DMS79 treated with DMSO at 0.1 percent for 48 hours (cell line): Measurements from ENCODE around the gene C1QTNF5.
"Not testable (repeated sequence)": the region's sequence is repeated elsewhere in the genome, so short reads cannot be mapped to it uniquely, and the experiment has no call there.

ENCODE experiments used
- DNase-seq: peaks from one replicate; lab custom pipeline; 2025; lab: John Stamatoyannopoulos, UW

The C1QTNF5 gene, protein sequence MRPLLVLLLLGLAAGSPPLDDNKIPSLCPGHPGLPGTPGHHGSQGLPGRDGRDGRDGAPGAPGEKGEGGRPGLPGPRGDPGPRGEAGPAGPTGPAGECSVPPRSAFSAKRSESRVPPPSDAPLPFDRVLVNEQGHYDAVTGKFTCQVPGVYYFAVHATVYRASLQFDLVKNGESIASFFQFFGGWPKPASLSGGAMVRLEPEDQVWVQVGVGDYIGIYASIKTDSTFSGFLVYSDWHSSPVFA

DNA sequence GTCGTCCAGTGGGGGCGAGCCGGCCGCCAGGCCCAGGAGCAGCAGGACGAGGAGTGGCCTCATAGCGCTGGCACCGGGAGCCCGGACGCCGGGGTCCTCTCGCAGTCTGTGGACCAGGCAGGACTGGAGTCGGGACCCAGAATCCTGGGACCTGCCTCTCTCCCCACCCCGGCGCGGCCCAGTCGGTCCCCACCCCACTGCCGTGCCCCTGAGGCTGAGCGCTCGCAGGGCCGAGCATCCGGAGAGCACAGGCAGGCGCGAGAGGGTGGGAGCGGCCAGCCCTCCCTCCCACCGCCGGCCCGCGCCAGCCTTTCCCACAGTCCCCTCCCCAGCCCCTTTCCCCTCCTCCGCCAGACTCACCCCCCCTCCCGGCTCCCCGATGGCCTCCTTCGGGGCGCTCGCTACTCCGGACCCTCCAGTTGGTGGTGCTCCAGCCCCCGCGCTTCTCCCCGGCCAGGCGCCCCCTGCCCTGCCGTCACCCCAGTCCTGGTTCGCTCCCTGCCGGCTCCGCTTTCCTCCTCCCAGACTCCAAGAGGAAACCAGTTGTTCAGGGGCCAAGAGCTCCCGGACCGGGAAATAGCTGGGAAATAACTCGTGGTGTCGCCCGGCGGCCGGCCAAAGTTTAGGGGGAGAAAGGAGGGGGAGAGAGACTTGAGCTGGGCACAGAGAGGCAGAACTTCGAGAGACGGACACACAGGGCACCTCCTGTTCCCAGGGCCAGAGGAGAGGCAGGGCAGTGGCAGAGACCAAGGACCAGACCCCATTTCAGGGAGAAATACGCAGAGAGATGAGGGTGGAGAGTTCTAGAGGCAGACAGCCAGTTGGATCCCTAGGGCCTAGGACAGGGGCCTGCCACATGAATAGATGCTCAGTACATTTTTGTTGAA lies at the start of gene C1QTNF5:
C1QTNF5 (minus strand) TSS at position 549 of the 887 bp plus-strand sequence; CDS start at position 63, 486 bp downstream.
- DNase-seq, result no peak

DNA sequence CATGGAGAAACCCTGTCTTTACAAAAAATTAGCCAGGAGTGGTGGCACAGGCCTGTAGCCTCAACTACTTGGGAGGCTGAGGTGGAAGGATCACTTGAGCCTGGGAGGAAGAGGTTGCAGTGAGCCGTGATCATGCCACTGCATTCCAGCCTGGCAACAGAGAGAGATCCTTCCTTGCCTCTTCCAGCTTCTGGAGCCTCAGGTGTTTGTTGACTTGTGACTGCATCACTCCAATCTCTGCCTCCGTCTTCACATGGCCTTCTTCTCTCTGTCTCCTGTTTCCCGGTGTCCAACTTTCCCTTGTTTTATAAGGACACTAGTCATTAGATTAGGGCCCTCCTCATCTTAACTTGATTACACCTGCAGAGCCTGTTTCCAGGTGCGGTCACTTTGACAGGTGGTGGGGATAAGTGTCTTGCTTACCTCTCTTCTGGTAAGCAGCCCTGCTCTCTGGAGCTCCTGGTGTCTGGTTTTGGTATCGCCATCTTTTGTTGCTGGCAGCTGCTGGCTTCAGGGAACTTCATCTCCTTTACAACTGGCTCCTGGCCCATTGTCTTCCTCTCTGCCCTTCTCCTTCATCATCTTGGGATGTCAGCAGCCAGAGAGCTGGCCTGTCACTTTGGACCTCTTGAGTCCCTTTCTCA lies 49.0 kb upstream of the C1QTNF5 start:
- DNase-seq, result peak; percentile 34

DNA sequence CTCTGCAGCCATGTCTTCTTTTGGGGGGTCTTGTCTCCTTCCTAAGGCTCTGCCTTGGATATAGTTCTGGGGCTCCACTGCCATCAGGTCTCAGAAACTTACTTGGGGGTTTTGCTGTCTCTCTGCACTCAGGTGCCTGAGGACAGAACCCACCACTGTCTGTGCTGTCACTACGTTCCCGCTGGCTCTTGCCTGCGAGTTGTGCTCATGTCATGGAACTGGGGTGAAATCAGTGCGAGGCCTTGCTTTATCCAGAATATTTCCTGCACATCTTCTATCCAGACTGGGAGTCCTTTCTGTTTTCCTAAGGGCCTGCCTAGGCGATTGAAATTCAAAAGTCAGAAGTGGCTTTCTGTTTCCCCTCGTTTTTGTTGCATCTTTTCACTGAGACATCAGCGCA lies 47.4 kb upstream of the C1QTNF5 start:
- DNase-seq, result no peak

DNA sequence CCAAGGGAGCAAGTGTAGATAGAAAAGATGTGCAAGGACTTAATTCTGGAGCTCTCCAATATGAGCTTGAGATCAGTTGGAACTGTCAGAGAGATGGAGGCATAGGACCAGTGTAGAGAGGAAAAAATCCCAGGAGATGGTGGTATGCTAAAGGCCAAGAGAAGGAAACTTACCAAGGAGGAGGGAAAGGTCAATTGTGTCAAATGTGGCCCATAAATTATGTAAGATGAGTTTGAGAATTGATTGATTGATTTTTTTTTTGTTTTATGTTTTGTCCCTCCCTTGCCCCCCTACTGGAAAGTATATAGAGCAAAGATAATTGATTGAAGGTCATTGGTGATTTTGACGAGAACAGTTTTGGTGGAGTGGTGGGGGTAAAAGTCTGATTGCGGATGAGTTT lies 43.6 kb upstream of the C1QTNF5 start:
- no peak for DNase-seq

DNA sequence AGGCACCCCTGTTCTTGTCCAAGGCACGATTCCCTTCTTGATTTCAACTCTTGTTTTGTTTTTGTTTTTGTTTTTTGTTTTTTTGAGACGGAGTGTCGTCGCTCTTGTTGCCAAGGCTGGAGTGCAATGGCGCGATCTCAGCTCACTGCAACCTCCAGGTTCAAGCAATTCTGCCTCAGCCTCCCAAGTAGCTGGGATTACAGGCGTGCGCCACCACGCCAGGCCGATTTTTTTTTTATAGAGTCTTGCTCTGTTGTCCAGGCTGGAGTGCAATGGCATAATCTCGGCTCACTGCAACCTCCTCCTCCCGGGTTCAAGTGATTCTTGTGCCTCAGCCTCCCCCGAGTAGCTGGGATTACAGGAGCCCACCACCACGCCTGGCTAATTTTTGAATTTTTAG lies 41.8 kb upstream of the C1QTNF5 start:
- DNase-seq, result not testable (repeated sequence)

DNA sequence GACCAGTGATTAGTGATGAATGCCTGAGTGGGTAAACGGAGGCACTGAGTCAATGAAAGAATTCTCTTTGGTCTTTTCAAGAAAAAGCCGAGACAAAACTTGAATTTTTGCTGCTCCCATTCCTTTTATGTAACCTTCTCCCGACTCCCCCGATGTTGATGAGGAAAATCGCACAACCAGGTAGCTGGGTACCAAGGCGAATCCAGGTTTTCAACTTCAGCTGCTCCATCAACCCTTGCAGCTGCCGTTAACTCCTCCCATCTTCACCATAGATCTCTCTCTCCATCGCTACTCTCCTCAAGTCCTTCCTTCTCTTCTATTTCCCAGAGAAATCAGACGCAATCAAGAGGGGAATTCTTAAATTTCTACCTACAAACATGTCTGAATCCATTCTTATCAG lies 41.4 kb upstream of the C1QTNF5 start:
- DNase-seq, result no peak

DNA sequence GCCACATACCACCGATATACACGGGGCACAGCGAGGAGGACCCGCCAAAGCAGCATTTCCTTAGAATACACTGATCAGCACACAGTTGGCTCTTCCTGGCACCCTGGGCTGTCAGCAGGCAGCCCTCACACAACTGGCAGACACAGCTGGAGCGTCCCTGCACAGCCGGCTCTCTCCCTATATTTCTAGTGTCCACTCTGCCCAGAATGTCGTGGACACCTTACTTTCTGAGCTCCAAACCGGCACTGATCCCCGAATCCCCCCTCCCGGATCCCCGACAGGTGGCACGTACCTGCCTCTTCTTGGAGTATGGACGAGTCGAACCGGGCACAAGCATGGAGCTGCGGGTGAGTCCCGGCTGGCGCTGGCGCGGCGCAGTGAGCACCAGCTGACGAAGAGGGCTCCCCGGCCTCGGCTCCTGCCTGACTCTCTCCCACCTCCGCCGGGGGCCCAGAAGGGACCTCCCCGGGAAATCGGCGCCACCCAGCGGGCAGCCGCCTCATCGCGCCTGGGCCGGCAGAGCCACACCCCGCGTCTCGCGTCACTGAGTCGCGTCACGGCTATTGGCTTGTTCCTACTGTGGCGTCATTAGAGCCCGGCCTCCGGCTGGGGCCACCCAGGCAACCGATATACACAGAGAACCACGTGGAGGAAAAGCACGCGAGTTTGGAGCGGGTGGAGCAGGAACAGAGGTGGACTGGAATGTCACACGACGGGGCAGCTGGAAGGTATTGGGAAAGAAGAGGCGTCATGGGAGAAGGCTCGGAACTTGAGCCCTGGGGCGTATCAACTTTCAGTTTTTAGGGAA lies 40.7 kb upstream of the C1QTNF5 start, which contains the start of gene USP2:
USP2 (minus strand) TSS at position 510 of the 808 bp plus-strand sequence. CDS start 8,210 bp downstream, outside the sequence.
- DNase-seq, result peak; percentile 96

DNA sequence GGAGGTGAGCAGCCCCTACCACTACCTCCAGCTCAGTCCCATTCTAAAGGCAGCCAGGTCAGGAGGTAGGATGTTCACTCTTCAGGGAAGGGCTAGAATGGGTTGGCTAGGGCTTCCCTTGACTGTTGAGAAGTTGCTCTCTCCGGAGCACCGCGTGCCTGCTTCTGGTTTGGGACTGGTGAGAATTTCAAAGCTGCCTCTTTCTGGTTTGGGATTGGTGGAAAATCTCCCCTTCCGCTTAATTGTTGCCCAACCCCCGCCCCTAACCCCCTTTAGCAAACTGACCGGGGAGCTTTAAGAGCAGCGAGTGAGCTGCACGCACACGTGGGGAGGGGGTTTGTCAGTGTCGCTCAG lies 40.1 kb upstream of the C1QTNF5 start:
- DNase-seq, result peak; percentile 59

DNA sequence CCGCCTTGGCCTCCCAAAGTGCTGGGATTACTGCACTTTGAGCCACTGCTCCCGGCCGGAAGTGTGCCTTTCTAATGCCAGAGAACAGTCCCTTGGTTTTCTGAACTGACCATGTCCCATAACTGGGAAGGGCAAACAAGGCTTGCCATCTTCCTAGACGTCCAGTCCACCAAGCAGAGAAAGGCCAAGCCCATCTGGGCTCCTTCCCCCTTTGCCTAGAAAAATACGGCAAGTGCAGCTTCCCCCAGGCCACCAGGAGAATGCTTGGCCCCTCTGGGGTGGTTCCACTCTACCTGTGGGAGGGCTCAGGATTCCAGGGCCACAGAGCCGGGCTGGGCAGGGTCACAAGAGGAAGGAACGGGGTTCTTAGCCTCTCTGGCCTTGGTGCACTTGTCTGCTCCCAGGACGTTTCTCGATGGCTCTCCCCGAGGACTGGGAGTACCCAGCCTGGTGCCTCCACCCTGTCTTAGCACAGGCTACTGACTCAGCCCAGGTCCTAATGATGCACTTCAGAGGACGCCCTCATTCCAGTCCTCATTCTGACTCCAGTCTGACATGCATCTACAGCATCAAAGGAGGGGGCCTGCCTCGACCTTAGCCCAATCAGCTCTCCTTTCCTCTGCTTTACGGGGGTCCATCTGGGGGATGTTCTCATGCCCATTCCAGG lies 39.6 kb upstream of the C1QTNF5 start:
- no peak for DNase-seq

DNA sequence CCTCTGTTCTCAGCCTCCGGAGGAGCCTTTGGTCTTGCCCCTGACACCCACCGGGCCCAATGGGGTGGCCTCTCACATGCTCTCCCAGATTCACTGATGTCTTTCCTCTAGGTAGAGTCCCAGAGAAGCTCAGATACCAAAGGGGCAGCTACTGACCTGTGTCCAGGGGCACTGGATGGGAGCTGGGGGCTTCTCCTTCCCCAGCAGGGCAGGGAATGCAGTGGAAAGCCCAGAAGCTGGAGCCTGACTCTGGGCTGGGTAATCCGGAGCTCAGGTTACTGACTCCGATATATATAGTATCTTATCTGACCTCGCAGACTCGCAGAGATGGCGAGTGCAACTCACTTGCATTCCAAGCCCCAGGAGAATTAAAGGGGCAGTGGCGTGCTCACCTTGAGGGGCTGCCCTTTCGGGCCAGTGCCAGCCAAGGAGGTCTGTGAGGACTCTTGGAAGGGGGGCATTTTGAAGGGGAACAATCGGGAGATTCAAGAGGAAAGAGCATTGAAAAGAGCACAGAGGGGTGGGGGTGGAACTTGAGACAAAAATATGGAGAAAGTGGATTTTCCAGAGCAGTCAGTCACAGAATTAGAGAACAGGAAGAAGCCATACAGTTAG lies 38.3 kb upstream of the C1QTNF5 start:
- DNase-seq, result no peak

DNA sequence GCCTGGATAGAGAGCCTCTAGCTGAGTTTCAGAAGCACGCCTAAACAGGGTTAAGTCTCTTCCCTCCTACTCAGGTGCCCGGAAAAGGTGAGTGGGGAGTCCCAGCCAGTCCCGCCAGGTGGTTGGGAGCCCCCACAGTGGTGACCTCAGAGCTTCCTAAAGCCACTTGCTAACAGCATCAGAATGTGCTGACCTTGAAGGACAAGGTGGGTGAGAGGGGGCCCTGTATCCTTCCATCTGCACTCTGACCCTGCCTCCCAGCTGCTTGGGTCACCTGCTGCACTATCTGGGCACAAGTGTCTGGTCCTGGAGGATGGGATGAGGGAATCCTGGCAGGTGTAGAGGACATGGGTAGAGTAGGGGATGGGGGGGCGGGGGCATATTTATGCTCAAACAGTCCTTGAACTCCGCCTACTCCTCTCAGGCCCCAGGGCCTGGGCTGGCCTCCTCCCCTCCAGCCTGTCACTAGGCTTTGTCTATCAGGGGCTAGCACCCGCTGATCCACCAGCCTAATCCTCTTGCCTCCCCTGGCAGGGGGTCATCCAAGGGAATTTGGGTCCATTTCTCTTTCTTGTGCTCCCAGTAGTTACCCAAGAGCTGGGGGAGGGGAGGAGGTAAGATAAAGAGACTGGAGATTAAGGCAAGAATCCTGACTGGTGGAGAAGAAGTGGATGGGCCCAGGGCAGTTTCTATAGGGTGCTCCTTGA lies 37.4 kb upstream of the C1QTNF5 start:
- DNase-seq, result no peak

DNA sequence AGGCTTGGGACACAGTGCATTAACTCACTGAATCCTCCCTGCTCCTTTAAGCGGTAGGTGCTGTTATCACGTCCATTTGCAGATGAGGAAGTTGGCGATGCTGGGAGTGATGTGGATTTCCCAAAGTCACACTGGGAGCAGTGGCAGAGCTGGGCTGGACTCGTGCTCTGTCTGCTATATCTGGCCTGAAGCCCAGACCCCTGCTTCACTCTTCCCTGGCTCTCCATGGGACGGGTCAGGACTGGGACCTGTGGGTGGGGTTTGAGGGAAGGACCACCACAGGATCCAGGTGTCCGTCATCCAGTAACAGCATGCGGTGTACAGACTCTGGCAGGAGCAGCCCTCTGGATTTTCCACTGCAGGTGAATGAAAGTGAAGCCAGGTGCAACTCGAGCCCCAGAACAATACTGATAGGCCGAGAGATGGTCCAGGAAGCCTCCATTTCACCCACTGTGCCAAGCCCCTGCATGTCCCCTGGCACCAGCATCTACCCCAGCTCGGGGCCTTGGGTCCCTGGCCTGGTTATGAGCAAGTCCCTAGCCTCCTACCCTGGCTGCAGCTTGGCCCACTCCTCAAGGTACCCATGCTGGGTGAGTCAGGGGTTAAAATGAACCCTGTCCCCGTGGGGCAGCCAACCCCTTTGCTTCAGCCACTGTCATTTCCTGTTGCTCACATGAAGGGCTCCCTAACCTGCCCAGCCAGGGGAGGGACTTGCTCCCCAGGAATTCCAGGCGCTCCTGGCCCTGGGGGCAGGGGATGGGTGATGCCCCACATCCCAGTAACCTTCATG lies 36.6 kb upstream of the C1QTNF5 start:
- DNase-seq, result no peak

DNA sequence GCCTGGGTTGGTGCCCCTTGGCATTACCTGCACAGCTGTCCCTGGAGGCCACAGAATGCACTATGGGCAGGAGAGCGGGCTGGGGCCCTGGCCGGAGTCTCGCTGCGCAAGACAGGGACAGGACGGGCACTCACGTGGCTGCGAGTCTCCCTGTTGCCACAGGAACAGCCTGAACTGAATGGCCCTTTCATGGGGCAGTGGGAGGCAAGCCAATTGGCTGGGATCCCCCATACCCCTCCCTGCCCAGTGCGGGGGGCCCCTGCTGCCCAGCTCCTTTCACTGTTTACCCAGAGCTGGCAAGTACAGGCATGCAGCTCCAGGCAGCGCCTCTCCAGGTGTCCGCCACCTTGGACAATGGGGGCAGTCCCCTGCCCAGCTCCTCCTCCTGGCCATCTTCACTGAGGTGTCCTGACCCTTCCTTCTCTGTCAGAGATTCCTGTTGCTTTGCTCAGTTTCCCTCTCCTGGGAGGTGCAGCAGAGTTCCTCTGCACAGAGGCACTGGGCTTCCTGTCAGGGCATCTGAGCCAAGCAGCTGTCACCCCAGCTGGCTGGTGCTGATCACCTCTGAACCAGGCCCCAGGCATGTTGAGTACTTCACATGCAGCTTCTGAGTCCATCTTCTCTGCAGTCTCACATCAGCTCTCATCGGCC lies 35.6 kb upstream of the C1QTNF5 start:
- peak; percentile 86 for DNase-seq

DNA sequence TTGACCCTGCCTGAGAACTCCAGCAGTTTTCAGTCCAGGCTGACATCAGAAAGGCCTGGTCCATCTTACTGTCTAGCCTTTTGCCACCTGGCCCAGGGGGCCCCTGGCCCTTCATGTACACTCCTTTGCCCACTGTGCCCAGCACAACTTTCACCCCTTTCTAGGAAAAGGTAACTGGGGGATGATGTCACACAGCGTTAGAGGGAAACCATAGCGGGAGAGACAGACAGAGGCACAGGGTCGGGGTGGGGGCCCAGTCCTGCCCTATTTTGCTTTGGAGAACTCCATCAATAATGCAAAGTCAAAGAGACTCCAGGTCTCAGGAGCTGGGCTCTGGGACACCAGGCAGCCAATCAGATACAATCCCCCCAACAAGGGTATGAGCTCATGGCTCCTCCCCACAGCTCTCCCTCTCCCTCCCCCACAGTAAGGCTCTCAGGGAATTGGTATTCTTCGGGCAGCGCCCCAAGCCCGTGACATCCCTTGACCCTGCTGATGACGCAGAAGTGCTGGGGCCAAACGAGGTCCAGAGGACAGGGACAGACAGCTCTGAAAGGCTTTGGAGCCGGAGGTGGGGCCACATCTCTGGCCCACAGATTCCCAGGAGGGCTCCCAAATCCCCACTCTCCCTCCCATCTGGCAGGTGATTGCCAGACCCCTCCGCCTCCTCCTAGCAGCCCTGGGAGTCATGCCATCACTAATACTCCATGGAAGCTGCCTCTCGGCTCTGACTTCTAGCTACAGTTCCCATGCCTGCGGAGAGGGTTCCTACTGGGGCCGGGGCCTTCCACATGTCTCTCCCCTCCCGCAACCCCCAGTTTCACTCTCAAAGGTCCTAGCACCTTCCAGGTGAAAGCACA lies 34.9 kb upstream of the C1QTNF5 start:
- peak; percentile 54 for DNase-seq

DNA sequence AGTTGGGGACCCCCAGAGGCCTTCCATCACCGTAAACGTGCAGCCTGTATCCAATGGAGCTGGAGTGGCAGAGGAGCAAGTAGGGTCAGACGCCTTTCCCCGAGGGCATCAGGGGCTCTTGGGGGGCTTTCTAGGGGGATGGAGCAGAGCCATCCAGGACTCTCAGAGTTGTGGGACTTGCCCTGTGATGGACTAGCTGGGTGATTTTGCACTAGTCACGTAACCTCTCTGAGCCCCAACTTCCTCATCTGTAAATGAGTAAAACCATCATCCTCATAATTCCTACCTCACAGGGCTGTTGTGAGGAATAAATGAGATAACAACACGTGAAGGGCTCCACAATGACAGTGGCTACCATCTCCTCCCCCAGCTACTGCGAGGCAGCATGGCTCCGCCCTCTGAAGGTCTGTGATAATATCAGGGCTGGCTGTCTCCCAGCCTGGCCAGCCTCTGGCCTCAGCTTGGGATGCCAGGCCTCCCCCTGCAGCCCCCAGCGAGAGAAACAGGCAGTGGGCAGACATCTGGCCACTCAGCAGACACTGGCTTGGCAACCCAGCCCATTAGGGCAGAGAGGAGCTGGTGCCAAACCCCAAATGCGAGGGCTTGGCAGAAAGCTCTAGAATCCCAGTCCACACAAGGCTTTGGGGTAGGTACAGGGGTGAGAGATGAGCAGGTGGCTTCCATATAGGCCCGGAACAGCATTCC lies 34.1 kb upstream of the C1QTNF5 start:
- DNase-seq, result no peak

DNA sequence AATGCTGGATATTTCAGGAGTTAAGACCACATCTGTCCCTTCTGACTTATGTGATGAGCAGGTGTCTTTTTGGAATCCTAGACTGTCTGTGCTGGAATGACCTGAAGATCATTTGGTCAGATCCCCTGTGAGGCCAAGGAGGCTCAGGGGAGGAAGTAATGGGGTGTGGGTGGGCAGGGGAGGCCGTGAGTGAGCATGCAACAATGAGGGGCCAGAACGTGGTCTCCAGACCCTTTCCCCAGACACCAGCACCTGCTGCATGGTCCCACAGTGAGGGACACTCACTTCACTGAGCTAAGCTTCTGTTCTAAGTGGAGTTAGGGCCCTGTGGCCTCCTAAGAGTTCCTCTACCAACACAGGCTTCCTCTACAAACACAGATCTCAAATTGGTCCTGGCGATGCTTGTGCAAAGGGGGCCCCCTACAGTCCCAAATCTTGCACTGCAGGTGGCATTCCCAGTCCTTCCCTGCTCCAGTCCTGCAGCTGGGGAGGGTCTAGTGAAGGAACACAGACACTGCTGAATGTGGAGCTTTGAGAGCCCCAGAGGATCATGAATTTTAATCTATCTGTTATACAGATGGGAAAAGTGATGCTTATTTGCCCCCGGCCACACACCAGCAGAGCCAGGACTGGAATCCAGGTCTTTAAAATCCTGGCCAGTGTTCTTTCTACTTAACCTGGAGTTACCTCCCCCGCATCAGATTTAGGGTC lies 33.4 kb upstream of the C1QTNF5 start:
- peak; percentile 84 for DNase-seq
